Stimulated activated CD4-positive, alpha-beta T cell treated with anti-CD3 and anti-CD28 coated beads, Interleukin-4, amount 100 ng/mL, for 24 hours (primary cell): Measurements from ENCODE around the gene CFAP58.

Source experiments
- DNase-seq: peaks from one replicate; pipeline ENCODE4 v3.0.0-alpha.2; 2020

CFAP58 gene

GRCh38 chr10:104353325-104354048 lies at the start of gene CFAP58:
Gene CFAP58, plus strand, starts transcription at chr10:104353833. Its CDS starts 65 bp downstream, at chr10:104353898.
- peak; percentile 89 for DNase-seq

GRCh38 chr10:104304356-104304745 lies 49.3 kb upstream of the CFAP58 start:
- no peak for DNase-seq

GRCh38 chr10:104304927-104305326 lies 48.7 kb upstream of the CFAP58 start:
- no peak for DNase-seq

- DNase-seq: no peak
These were observed 46.7 kb upstream of the CFAP58 start for GRCh38 chr10:104306897-104307296.

GRCh38 chr10:104307576-104308438 lies 45.8 kb upstream of the CFAP58 start:
- DNase-seq: no peak

GRCh38 chr10:104308439-104308903 lies 45.2 kb upstream of the CFAP58 start:
- DNase-seq: peak; percentile 32

- DNase-seq: no peak
These were observed 43.4 kb upstream of the CFAP58 start for GRCh38 chr10:104309980-104310978.

- DNase-seq: no peak
These were observed 42.4 kb upstream of the CFAP58 start for GRCh38 chr10:104311184-104311720.

- DNase-seq: no peak
These were observed 38.8 kb upstream of the CFAP58 start for GRCh38 chr10:104314591-104315485.

- no peak for DNase-seq
These were observed 38.1 kb upstream of the CFAP58 start for GRCh38 chr10:104315486-104315921.

GRCh38 chr10:104316321-104317099 lies 37.1 kb upstream of the CFAP58 start:
- no peak for DNase-seq

- DNase-seq: no peak
These were observed 36.3 kb upstream of the CFAP58 start for GRCh38 chr10:104317269-104317710.

GRCh38 chr10:104317726-104318299 lies 35.8 kb upstream of the CFAP58 start:
- DNase-seq: no peak

GRCh38 chr10:104318326-104318725 lies 35.3 kb upstream of the CFAP58 start:
- no peak for DNase-seq

GRCh38 chr10:104318810-104319741 lies 34.6 kb upstream of the CFAP58 start:
- DNase-seq: no peak

GRCh38 chr10:104321226-104321625 lies 32.4 kb upstream of the CFAP58 start:
- no peak for DNase-seq

GRCh38 chr10:104321725-104322415 lies 31.8 kb upstream of the CFAP58 start:
- DNase-seq: no peak

- no peak for DNase-seq
These were observed 31.2 kb upstream of the CFAP58 start for GRCh38 chr10:104322416-104322782.
